Measurements from ENCODE around the gene NIT1. TPM values are rescaled to one million over a fixed set of nuclear protein-coding genes. Genes with fewer than 3 reads are reported as not detected.
A peak's percentile ranks its signal among the peaks of the same experiment; 100 is the strongest.

NIT1 gene
- total and polyA plus RNA-seq, 9 of the 15 experiments (the other 6 are each of a cell fraction or from before 2014, with no cell fraction given): 18.4 to 76.0 (median 33.7) TPM

DNA sequence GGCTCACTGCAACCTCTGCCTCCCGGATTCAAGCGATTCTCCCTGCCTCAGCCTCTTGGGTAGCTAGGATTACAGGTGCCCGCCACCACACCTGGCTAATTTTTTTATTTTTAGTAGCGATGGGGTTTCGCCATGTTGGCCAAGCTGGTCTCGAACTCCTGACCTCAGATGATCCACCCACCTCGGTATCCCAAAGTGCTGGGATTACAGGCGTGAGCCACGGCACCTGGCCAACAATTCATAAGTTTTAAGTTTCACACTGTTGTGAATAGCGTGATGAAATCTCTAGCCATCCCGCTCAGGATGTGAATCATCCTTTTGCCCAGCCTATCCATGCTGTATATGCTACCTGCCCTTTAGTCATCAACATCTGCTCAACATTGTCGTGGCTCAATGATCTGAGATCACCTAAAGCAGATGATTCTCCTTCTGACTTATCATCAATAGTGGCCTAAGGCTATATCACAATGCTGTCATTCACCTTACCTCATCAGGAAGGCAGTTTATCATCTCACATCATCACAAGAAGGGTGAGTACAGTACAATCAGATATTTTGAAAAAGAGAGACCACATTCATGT lies 2.7 kb upstream of the NIT1 start (continued):
- TF ChIP-seq, protein P1, sequence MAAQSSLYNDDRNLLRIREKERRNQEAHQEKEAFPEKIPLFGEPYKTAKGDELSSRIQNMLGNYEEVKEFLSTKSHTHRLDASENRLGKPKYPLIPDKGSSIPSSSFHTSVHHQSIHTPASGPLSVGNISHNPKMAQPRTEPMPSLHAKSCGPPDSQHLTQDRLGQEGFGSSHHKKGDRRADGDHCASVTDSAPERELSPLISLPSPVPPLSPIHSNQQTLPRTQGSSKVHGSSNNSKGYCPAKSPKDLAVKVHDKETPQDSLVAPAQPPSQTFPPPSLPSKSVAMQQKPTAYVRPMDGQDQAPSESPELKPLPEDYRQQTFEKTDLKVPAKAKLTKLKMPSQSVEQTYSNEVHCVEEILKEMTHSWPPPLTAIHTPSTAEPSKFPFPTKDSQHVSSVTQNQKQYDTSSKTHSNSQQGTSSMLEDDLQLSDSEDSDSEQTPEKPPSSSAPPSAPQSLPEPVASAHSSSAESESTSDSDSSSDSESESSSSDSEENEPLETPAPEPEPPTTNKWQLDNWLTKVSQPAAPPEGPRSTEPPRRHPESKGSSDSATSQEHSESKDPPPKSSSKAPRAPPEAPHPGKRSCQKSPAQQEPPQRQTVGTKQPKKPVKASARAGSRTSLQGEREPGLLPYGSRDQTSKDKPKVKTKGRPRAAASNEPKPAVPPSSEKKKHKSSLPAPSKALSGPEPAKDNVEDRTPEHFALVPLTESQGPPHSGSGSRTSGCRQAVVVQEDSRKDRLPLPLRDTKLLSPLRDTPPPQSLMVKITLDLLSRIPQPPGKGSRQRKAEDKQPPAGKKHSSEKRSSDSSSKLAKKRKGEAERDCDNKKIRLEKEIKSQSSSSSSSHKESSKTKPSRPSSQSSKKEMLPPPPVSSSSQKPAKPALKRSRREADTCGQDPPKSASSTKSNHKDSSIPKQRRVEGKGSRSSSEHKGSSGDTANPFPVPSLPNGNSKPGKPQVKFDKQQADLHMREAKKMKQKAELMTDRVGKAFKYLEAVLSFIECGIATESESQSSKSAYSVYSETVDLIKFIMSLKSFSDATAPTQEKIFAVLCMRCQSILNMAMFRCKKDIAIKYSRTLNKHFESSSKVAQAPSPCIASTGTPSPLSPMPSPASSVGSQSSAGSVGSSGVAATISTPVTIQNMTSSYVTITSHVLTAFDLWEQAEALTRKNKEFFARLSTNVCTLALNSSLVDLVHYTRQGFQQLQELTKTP (IDR thresholded peaks at IDR 0.05; ENCODE audit: low read depth in 1 of 2, partially characterized antibody in 2 of 2): peak in 1 of 2 experiments; percentile 16
- TF ChIP-seq ILF3 (IDR thresholded peaks at IDR 0.05; ENCODE audit: borderline replicate concordance) (no peak), NRF1 (conservative IDR thresholded peaks at IDR 0.05 in 1 of 2, IDR thresholded peaks at IDR 0.05 in 1 of 2) (no peak), SMAD2 (IDR thresholded peaks at IDR 0.05; ENCODE audit: low read depth, low read length) (no peak), KAT2B (IDR thresholded peaks at IDR 0.05; ENCODE audit: low read depth, low read length) (no peak), TBP (optimal IDR thresholded peaks at IDR 0.05; ENCODE audit: low read depth, low read length) (peak; percentile 33), POLR3A (IDR thresholded peaks at IDR 0.05; ENCODE audit: borderline replicate concordance, extremely low read depth, insufficient read depth, insufficient read length) (peak; percentile 59), SMARCA5 (IDR thresholded peaks at IDR 0.05) (no peak), TAF9B (IDR thresholded peaks at IDR 0.05; ENCODE audit: partially characterized antibody) (peak; percentile 27), L3MBTL2 (IDR thresholded peaks at IDR 0.05) (0 out of 2 replicates have a peak, but pooled peaks have one; percentile 36), NCOA1 (IDR thresholded peaks at IDR 0.05; ENCODE audit: low read depth) (no peak), ATF7 (IDR thresholded peaks at IDR 0.05) (peak; percentile 81), ZNF311 (CRISPR knock-in tag; IDR thresholded peaks at IDR 0.05) (no peak), ZNF79 (CRISPR knock-in tag; IDR thresholded peaks at IDR 0.05; ENCODE audit: low read depth) (no peak), MTA3 (IDR thresholded peaks at IDR 0.05; ENCODE audit: borderline replicate concordance) (peak; percentile 21; the same call in 1 of the 2 replicates), POLR2H (tag; IDR thresholded peaks at IDR 0.05; ENCODE audit: low read depth) (peak; percentile 97), JUND (IDR thresholded peaks at IDR 0.05; ENCODE audit: borderline replicate concordance, low read depth, low read length) (peak; percentile 88), JUND (tag; IDR thresholded peaks at IDR 0.05; ENCODE audit: borderline replicate concordance, low read depth, low read length) (peak; percentile 53; the same call in 1 of the 3 replicates), SAFB2 (IDR thresholded peaks at IDR 0.05; ENCODE audit: borderline replicate concordance, low read depth, low read length, severe bottlenecking) (no peak), POLR2G (IDR thresholded peaks at IDR 0.05; ENCODE audit: low read depth, low read length) (0 out of 2 replicates have a peak, but pooled peaks have one; percentile 16)
- TF ChIP-seq, protein P2, sequence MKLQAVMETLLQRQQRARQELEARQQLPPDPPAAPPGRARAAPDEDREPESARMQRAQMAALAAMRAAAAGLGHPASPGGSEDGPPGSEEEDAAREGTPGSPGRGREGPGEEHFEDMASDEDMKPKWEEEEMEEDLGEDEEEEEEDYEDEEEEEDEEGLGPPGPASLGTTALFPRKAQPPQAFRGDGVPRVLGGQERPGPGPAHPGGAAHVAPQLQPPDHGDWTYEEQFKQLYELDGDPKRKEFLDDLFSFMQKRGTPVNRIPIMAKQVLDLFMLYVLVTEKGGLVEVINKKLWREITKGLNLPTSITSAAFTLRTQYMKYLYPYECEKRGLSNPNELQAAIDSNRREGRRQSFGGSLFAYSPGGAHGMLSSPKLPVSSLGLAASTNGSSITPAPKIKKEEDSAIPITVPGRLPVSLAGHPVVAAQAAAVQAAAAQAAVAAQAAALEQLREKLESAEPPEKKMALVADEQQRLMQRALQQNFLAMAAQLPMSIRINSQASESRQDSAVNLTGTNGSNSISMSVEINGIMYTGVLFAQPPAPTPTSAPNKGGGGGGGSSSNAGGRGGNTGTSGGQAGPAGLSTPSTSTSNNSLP (IDR thresholded peaks at IDR 0.05; ENCODE audit: borderline replicate concordance, low read depth, low read length): no peak

All from K562 (cell line).